Muscle of back (tissue), 11 donors: ENCODE data around the gene ACBD6. TPM values are rescaled to one million over a fixed set of nuclear protein-coding genes. Genes with fewer than 3 reads are reported as not detected.

ENCODE experiments used
- DNase-seq, 3 donors: peaks; one replicate each; pipeline versions ENCODE4 v3.0.0 to v3.0.0-alpha.2; 2013
- polyA plus RNA-seq, 10 donors: library from polyadenylated mRNA; unstranded; fragments of 120-200 nt; gene quantifications; one replicate each; pipeline ENCODE4 v1.2.1, GENCODE V29; 2013; ENCODE audit not compliant: insufficient read length in 10 of 10

ACBD6 gene
- polyA plus RNA-seq, 10 donors: 39.9 to 53.6 (median 49.5) TPM

DNA sequence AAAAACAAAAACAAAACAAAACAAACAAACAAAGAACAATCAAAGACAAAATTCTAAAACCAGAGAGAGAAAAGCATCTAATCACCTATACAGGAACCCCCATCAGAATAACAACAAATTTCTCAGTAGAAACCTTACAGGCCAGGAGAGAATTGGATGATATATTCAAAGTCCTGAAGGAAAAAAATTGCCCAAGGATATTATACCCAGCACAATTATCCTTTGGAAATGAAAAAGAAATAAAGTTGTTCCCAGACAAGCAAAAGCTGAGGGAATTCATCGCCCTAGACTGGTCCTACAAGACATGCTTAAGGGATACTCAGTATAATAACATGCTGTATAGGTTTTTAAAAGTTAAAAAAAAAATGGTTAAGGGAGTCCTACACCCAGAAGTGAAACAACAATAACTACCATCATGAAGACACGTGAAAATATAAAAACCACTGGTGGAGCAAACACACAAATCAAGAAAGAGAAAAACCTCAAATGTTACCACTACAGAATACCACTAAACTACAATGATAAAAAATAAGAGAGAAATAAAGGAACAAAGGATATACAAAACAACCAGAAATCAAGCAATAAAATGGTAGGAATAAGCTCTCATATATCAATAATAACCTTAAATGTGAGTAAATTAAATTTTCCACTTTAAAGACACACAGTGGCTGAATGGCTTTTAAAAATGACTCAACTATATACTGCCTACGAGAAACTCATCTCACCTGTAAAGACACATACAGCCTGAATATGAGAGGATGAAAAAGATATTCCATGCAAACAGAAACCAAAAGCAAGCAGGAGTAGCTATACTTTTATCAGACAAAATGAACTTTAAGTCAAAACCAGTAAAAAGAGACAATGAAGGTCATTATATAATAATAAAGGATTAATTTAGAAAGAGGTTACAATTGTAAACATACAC lies 121.9 kb downstream of the ACBD6 start:
- no peak for DNase-seq

DNA sequence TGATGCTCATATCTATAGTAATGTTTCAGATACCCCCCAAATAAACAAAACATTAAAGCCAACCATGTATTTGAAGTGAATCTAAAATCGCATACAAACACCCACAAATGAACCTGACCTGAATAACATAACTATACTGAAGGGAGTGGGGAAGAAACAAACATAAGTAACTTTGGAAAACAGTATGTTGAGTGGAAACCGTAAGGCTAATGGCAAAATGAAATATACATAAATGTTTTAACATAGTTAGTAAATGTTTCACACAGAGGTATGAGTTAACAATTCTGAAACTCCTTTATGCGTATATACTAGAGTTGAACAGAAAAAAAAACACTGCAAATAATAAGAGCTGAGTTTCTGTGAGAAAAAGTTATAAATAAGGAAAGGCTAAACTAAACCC lies 125.6 kb downstream of the ACBD6 start:
- no peak for DNase-seq

DNA sequence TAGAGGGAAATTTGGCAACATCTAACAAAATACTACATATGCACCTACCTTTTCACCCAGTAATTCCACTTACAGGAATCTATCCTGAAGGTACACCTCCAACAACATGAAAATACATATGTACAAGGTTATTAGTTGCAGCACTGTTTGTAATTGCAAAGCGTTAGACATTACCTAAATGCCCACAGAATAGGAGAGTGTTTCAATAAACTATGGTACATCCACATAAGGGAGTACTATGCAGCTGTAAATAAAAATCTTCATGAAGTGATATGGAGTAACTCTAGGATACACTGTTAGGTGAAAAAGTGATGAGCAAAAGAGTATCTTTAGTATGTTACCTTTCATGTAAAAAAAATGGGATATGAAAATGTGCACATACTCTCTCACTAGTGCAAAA lies 126.1 kb downstream of the ACBD6 start:
- no peak for DNase-seq

DNA sequence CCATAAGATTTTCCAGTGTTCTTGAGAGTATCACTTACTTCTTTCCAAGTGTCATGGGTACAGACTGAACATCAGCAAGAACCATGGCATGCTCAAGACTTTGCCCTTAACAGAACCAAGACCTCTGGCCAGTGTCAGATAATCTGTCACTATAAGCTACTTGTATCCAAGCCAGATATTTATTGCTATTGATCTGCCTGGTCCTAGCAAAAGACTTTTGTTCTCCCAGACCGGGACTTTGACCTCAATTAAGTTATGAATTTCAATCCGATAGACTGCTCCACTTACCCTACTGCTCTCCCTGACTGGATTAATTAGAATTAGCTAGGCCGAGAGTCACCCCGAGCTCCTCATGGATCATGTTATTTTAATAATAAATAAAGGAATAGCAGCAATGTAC lies 129.6 kb downstream of the ACBD6 start:
- no peak for DNase-seq

DNA sequence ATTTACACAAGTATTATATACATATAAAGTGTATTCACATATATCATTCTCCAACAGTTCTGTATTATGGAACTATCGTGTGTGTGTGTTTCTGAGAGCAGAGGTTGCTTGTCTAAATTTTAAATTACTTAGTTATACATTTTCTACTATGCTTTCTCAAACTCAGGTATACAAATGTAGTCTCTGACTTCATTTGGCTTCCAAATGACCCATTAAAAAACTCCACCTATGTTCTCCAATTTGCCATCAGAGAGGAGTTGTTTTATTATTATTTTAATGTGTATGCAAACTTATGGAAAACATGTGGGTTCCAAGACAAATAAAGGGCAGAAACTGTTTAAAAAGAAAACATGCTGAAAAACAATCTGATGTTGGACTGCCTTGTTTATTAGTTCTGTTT lies 131.8 kb downstream of the ACBD6 start:
- no peak for DNase-seq

DNA sequence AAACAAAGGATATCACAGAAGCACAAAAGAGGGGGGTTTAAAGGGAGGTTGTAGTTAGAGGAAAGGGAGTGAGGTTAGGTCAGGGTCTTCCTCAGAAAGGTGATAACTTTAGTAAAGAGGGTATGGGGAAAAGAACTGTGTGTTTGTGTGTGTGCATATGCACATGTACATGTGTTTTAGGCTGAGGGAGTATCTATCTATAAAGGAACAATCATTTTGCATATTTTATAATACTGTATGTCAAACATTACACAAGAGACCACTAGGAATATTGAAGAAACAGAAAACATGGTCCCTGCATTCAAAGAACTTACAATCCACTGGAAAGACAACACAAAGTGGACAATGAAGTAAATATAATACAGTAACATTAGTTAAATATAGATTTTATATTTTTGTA lies 132.2 kb downstream of the ACBD6 start:
- DNase-seq: no peak

DNA sequence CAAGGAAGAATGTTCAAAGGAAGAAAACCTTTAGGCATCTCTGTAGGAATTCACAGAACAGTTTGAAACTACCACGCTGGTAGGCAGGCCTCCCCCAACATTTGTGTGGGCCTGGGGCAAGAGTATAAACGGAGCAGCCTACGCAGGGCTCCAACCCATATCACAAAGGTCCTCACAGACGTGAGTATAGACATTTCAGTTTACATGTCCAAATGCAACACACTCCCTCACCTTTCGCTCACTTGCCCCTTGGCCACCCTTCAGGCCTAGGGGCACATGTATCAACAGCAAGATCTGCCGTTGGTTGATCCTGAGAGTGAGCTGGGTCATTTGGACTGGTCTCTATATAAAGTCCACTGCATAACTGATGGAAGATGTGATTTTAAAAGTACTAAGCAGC lies 133.3 kb downstream of the ACBD6 start:
- DNase-seq: no peak

DNA sequence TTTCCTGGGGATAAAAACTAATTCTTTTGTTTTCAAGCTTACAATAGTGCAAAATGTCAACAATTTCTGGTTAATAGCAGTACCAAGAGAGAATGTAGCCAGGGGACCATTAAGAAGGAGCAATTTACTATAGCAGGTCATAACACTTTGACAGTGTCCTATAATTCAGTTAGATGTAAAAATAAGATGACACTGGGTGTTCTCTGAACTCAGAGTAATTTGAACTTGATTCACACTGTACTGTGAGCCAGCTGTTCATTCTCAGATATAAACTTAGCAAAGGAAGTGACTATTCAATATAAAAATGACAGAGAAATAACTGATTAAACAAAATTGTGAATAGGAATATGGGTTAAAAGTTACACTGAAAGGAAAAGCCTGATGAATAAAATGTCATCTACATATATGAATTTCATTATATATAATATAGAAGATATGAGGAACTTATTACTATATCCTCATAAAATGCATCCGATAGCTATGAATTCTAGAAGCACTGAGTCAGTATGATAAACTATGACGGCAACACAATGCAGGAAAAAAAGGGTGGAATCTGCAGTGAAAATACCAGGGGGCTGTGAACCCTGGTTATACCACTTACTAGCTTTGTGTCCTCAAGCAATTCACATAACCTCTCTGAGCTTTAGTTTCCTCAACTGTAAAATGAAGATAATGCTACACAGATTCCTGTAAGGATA lies 135.9 kb downstream of the ACBD6 start:
- DNase-seq: no peak

DNA sequence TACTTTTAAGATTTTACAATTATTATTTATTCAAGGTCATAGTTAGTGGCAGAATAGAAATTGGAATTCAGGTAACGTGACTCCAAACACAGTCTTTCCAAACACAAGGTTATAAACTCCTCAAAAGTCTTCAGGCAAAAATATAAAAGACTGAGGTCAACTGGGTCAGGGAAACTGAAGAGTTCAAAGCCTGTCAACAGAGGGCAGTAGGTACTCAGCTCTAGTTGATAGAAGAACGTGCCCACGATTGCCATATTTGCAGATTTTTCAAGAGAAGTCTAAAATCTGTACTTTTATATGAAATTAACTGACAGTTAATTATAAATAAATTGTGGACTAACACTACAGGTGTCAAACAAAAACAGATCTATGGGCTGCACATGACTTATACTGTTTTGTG lies 137.3 kb downstream of the ACBD6 start:
- DNase-seq: no peak

DNA sequence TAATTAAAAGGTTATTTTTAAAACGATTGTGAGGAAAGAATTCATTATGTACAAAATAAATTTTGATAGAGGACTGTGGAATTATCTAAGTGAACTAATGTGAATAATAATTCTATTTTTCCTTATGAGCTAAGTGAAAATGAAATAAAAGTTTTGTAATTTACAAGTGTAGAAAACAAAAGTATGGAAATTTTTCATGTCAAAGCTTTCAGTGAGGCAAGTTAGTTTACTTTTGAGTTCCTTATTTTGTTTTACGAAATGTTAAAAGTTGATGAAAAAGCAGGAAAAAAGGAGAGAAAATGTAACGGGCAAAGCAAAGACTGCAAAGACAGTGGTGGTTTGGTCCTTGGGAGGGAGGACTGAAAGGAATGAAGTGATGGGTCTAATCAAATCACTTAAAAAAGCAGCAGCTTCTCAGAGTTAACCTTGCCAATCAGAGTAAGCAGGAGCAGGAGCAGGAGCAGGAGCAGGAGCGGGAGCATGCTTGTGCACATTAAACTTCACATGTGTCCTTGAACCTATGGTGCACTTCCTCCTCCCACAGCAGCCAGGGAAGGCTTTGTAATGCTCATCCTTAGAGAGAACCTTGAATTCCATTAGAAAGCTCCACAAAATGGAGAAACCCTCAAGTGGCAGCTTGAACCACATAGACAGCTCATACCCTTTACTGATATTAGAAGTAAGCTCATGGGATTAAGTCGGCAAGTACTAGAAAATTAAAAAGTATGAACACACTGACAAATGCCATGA lies 139.0 kb downstream of the ACBD6 start:
- no peak for DNase-seq

DNA sequence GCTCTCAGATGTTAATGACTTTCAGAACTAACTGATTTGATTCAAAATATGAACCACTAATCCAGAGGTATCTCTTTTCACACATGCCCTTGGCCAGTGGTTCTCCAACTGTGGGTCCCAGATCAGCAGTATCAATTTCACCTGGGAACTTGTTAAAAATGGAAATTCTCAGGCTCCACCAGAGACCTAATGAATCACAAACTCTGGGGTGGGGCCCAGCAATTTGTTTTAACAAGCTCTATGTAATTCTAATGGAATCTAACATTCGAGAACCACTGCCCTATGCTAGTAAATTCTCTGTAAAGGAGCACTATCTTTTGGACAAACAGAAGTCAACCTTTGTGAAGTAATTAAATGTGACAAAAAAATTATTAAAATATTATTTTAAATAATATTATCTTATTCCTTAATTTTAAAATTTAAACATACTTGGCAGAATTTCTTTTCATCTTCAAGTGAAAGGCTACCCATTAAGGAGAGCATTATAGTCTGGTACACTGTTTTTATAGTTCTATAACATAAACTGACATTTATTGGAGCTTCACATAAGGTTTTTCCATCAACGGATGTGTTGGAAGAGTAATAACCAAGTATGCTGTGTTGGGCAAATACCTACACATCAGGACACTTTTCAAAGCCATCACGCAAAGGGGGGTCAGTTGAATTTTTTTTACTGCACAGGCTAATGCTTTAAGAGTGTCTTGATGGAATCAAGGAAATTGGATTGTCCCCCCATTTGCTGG lies 141.9 kb downstream of the ACBD6 start:
- no peak for DNase-seq

DNA sequence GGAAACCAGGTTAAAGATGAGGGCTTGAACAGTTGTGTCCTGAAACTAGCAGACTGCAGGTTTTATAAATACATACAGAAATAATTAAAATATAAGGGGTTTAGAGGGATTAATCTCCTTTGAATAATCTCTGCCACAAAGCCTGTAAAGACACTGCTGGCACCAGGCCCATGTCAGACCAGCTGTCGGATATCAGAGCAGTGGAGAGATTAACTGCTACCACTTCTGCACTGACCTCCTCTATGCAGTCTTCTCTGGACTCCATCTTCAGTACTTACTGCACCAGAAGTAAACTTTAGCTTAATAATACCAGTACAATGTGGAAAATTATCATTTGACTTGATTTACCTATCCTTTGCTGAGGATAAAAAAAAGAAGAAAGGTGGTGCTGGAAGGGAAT lies 143.7 kb downstream of the ACBD6 start:
- DNase-seq: peak; percentile 45 to 53 (median 48)

DNA sequence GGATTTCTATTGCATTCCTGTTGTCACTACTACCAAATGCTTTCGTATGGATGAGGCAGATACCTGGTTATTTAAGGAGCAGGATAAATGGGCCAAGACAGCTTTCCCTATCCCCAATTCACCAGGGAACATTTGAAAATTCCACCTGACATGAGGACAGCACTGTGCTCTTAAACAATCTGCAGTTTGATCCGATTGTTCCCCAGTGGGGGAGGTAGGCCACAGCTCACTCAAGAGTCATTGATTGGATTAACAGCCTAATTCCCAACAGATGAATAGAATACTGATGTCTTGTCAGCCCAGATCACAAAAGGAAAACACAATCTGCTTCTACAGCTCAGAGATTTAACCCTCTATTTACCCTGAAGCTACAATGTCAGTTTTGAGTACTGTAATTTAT lies 148.4 kb downstream of the ACBD6 start:
- DNase-seq: no peak

DNA sequence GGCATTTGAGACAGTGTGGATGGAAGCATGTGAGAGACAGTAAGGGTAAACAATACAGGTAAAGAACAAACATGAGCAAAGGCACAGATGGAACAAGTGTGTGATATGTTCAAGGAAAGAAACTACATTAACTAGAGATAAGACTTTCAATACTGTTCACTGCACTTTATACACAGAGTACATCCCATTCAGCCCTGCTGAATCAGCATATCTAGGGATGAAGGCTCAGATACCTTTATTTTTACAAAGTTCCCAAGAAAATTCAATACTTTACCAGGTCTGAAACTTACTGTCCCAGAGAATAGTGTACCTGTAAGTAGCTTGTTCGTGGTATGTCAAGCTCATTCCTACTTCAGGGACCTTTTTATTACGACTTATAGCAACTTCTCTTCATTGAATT lies 149.8 kb downstream of the ACBD6 start:
- no peak for DNase-seq

DNA sequence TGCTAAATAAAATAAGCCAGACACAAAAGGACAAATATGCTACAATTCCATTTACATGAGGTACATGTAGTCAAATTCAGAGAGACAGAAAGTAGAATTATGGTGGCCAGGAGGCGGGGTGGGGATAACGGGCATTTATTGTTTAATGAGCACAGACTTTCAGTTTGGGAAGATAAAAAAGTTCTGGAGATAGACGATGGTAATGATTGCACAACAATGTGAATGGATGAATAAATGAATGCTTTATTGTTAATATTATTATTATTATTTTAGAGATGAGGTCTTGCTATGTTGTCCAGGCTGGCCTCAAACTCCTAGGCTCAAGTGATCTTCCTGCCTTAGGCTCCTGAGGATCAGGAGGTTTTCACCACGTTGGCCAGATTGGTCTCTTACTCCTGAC lies 150.4 kb downstream of the ACBD6 start:
- DNase-seq: no peak

DNA sequence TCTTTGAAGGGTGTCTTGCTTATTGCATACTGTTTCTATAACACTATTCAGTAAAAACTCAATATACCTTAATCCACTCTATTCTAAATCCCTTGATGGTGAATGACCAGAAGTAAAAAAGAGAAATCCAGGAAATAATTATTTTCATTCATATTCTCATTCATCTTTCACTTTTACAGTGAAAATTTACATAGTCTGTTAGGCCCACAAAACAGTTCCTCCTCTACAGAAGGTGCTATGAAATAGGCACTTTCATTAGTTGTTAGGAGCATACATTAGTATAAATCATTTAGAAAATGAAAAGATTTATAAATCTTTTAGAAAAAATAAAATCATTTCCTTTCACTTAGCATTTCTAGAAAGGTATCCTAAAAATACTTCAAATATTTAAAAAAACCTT lies 157.2 kb downstream of the ACBD6 start:
- DNase-seq: no peak

DNA sequence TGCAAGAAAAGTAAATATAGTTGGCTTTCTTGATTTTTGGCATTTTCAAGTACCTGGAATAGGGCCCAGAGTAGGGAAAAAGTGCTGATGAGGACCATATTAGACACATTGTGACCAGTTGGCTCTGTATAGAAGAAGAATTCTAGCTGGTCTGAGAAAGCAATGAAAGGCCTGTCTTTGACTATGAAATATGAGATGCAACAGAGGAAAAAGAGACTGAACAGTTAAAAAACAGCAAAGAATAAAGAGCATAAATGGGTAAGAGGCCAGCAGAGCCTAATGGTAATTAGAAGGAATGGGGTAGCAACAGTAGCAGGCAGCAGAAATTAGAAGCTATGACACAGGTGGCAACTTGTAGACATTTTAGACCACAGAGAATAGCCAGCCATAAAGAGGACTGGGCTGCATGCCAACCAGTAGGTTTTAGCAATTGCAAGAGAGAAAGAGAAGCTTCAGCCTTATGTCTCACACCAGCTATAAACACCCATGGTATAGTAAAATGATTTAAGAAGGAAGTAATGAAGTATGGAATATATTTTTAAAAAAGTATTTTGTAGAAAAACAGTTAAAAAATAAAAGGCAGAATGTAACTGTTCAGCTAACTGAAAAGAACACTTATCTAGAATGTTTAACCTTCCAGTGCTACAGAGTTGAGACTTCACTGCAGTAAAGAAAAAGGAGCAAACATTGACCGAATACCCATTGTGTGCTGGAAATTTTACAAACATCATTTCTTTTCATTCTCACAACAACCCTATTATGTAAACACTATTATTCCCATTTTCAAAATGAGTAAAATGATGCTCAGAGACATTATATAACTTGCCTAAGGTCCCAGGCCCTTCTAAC lies 158.2 kb downstream of the ACBD6 start:
- DNase-seq: peak; percentile 46 to 52 (median 49)

DNA sequence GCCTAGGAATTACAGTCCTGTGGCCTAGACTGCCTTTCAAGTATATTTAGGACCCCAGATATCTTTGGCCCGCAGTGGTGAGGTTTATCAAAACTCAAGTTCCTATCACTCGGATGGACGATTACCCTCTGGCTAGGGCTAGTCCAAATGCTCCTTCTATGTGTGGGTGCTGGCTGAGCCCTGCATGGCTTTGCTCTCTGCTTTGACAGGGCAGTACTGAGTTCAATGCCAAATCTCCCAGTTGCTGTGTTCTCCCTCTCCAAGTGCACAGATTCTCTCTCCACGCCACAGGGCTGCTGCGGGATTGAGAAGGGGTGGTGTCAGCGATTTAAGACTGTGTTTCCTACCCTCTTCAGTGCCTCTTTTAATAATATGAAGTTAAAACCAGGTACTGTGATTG lies 175.3 kb downstream of the ACBD6 start:
- DNase-seq: no peak

DNA sequence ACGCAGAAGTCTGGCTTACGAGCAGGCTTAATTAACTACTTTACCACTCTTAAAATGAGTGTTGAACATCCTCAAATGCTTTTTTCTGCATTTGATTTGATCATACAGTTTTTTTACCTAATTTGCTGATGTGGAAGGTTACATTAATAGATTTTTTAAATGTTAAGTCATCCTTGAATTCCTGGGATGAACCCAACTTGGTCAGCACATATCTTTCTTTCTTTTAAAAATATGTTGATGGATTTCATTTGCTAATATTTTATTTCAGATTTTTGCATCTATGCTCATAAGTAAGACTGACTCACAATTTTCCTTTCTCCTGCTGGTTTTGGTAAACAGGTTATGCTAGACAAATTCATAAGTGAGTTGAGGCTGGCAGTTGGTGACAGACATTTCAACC lies 189.5 kb downstream of the ACBD6 start:
- no peak for DNase-seq

DNA sequence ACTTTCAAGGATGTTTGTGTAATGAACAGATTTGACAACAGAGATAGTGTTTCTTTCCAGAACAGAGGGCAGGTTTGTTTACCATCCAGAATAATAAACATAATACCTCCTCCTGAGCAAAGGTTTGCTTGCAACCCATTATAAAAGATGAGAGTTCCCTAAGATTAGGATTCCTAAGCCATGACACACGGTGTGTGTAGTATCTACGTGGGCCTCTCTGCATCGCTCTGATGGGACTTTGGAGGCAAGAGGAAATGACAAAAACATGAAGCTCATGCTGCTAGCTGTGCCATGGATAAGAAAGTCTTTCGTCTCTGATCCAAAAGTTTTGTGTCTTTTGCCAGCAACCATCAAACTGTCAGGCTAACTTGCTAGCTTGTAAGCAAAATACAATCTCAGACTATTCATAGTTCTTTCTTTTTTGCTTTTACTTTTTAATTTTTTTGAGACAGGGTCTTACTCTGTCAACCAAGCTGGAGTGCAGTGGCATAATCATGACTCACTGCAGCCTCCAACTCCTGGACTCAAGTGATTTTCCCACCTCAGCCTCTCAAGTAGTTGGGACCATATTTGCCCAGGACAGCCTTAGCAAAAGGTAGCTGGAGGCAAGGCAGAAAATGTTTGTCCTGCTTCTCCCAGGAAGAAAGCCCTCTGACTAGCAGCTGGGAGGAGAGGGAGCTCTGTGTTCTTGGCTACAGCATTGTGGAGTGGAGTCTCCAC lies 191.2 kb downstream of the ACBD6 start:
- DNase-seq: peak in 1 of 3 donors; percentile 10
